ENCODE measurements around the gene ZNF219.
"Not testable (repeated sequence)": the region's sequence is repeated elsewhere in the genome, so short reads cannot be mapped to it uniquely, and the experiment has no call there.

Gene ZNF219

DNA sequence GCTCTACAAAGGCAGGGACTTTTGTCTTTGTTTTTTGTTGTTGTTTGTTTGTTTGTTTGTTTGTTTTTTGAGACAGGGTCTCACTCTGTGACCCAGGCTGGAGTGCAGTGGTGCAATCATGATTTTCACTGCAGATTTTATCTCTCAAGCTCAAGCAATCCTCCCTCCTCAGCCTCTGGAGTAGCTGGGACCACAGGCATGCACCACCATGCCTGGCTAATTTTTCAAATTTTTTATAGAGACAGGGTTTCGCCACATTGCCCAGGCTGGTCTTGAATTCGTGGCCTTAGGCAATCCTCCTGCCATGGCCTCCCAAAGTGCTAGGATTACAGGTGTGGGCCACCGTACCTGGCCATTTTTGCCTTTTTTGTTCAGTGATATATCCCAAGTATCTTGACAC lies 57.5 kb downstream of the ZNF219 start:
- DNase-seq, result not testable (repeated sequence)

DNA sequence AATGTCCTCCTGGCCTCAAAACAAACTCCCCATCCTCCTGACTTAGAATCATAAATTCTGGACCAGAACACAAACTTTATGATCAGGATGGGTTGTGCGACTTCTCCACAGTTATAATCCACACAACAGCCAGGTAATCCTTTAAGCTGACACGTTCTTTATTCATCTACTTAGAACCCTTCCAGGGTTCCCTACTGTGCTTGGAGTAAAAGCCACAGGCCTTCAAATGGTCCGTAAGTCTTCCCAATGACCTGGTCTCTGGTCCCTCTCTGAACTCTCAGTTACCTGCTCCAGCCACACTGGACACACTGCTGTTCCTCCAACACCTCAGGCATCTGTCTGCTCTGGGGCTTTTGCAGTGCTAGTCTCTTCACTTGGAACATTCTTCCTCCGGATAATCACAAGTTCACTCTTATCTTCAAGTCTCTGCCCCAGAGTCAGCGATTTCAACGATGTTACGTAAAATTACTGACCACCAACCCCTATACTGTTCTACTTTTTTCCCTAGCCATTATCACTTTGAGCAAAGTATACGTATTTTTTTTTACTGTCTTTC lies 58.0 kb downstream of the ZNF219 start:
- DNase-seq, result no peak

All from NCI-H1694 (cell line).